Neural progenitor cell (in vitro differentiated cells): Measurements from ENCODE around the gene HHLA2. TPM values are rescaled to one million over a fixed set of nuclear protein-coding genes. Genes with fewer than 3 reads are reported as not detected.
A peak's percentile ranks its signal among the peaks of the same experiment; 100 is the strongest.

ENCODE experiments used
- DNase-seq: peaks from one replicate; pipeline ENCODE4 v3.0.0-alpha.2; 2016; ENCODE audit warnings: low spot score
- H2AFZ ChIP-seq: fragments of 200-600 bp; sonication (generic); replicated peaks from 2 replicates; pipeline ENCODE4 v1.6.1; 2016; ENCODE audit warnings: antibody characterized with exemption
- H3F3A ChIP-seq: fragments of 200-600 bp; sonication (generic); 2 replicates; pipeline ENCODE4 v1.6.1; 2016; ENCODE audit warnings: antibody characterized with exemption, low read depth
- H3K27ac ChIP-seq: fragments of 200-600 bp; sonication (generic); 2 replicates; pipeline ENCODE4 v1.5.1; 2016; ENCODE audit warnings: mild to moderate bottlenecking
- H3K27me3 ChIP-seq: fragments of 200-600 bp; sonication (generic); 2 replicates; pipeline ENCODE4 v1.6.1; 2016; ENCODE audit warnings: mild to moderate bottlenecking, moderate library complexity
- H3K36me3 ChIP-seq: fragments of 200-600 bp; sonication (generic); 2 replicates; pipeline ENCODE4 v1.5.1; 2016
- H3K4me1 ChIP-seq: fragments of 200-600 bp; sonication (generic); 2 replicates; pipeline ENCODE4 v1.6.1; 2016; ENCODE audit warnings: mixed run types
- H3K4me2 ChIP-seq: fragments of 200-600 bp; sonication (generic); 2 replicates; pipeline ENCODE4 v1.6.1; 2016
- H3K4me3 ChIP-seq: fragments of 200-600 bp; sonication (generic); 2 replicates; pipeline ENCODE4 v1.5.1; 2016
- H3K79me2 ChIP-seq: fragments of 200-600 bp; sonication (generic); 2 replicates; pipeline ENCODE4 v1.6.1; 2016; ENCODE audit warnings: low read depth
- H3K9ac ChIP-seq: fragments of 200-600 bp; sonication (generic); 2 replicates; pipeline ENCODE4 v1.6.1; 2016
- H3K9me3 ChIP-seq: fragments of 200-600 bp; sonication (generic); 2 replicates; pipeline ENCODE4 v1.5.1; 2016; ENCODE audit warnings: low read depth
- H4K20me1 ChIP-seq: fragments of 200-600 bp; sonication (generic); 2 replicates; pipeline ENCODE4 v1.6.1; 2016; ENCODE audit warnings: low read depth
- H3K27ac Mint-ChIP-seq: 3 replicates; pipeline ENCODE4 v1.8.0; 2021; ENCODE audit warnings: mixed read lengths
- H3K27me3 Mint-ChIP-seq: 2 replicates; pipeline ENCODE4 v1.8.0; 2022; ENCODE audit warnings: low read depth, mild to moderate bottlenecking, inconsistent platforms, moderate library complexity, mixed read lengths; ENCODE audit not compliant: insufficient read depth
- H3K36me3 Mint-ChIP-seq: 3 replicates; pipeline ENCODE4 v1.8.0; 2021; ENCODE audit warnings: mixed read lengths
- H3K4me1 Mint-ChIP-seq: 3 replicates; pipeline ENCODE4 v1.8.0; 2021; ENCODE audit warnings: mixed read lengths
- H3K4me3 Mint-ChIP-seq: 3 replicates; pipeline ENCODE4 v1.8.0; 2021; ENCODE audit warnings: mild to moderate bottlenecking, moderate library complexity, mixed read lengths
- H3K9me3 Mint-ChIP-seq: 3 replicates; pipeline ENCODE4 v1.8.0; 2020; ENCODE audit warnings: mixed read lengths
- EZH2 ChIP-seq: fragments of 200-600 bp; sonication (generic); IDR thresholded peaks from 2 replicates; pipeline ENCODE4 v1.6.1; 2017; ENCODE audit warnings: antibody characterized with exemption, mild to moderate bottlenecking, moderate library complexity
- EZH2phosphoT487 ChIP-seq: fragments of 200-600 bp; sonication (generic); IDR thresholded peaks from 2 replicates; pipeline ENCODE4 v1.6.1; 2017; ENCODE audit warnings: antibody characterized with exemption
- total RNA-seq: library from RNA; depleted of rRNA; stranded (reverse); fragments of >200 nt; gene quantifications from 2 replicates; pipeline ENCODE4 v1.2.3, GENCODE V29; 2015; ENCODE audit warnings: low replicate concordance
- TF ChIP-seq, protein P1 (sequence below): fragments of 200-600 bp; sonication (generic); IDR thresholded peaks from 2 replicates; pipeline ENCODE4 v1.5.1; 2017; ENCODE audit warnings: antibody characterized with exemption, mild to moderate bottlenecking

The HHLA2 gene
- total RNA-seq, 1 donor from 2014 or later: not detected

DNA sequence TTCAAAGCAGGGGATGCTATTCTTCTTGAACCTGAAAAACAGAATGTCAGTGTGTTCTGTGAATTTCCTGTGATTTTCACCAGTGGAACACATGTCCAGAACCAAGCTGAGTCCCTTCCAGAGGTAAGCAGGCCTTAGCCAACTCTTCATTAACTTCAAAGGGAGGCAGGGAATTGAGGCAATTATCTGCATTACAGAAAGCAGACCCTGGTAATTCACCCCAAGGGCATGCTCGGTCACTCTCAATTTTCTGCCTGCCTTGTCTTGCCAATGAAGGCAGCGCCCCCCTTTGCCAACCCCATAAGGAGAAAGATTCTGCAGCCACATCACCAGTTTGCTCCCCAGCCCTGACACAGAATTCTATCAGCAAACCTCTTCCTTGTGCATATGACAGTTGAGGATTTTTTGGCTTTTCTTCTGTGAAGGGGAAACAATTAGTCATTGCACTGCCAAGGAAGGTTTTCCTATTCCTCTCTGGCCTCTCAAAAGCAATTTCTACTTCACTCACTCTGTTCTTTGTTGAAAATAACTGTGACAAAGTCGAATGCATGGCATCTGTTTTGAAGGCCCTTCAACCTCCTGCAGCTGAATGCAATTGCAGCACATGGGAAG, 85.3 kb downstream of the HHLA2 start:
- H3K4me3 Mint-ChIP-seq: no peak overlapping the region
- no peaks in the 10 kb centered on the region for H3F3A ChIP-seq
- no peaks in the 10 kb centered on the region for H3K79me2 ChIP-seq
- H3K27ac ChIP-seq: no peak overlapping the region
- peaks cover 2% of the 10 kb centered on the region for H3K27me3 Mint-ChIP-seq
- peaks cover 13% of the 10 kb centered on the region for H3K4me1 ChIP-seq
- no peak for DNase-seq
- H3K9ac ChIP-seq: no peak overlapping the region
- H2AFZ ChIP-seq: peak overlapping the region; percentile 22
- no peak overlapping the region for H3K4me2 ChIP-seq
- H3K9me3 ChIP-seq: no peaks in the 10 kb centered on the region
- no peak overlapping the region for H3K4me3 ChIP-seq
- H3K4me1 Mint-ChIP-seq: peaks cover 7% of the 10 kb centered on the region
- H3K9me3 Mint-ChIP-seq: no peaks in the 10 kb centered on the region
- H3K27ac Mint-ChIP-seq: no peak overlapping the region
- no peaks in the 10 kb centered on the region for H3K36me3 Mint-ChIP-seq
- H4K20me1 ChIP-seq: no peaks in the 10 kb centered on the region
- no peaks in the 10 kb centered on the region for H3K36me3 ChIP-seq
- no peaks in the 10 kb centered on the region for H3K27me3 ChIP-seq
- TF ChIP-seq EZH2phosphoT487: no peak
- TF ChIP-seq EZH2: no peak
- TF ChIP-seq, protein P1, sequence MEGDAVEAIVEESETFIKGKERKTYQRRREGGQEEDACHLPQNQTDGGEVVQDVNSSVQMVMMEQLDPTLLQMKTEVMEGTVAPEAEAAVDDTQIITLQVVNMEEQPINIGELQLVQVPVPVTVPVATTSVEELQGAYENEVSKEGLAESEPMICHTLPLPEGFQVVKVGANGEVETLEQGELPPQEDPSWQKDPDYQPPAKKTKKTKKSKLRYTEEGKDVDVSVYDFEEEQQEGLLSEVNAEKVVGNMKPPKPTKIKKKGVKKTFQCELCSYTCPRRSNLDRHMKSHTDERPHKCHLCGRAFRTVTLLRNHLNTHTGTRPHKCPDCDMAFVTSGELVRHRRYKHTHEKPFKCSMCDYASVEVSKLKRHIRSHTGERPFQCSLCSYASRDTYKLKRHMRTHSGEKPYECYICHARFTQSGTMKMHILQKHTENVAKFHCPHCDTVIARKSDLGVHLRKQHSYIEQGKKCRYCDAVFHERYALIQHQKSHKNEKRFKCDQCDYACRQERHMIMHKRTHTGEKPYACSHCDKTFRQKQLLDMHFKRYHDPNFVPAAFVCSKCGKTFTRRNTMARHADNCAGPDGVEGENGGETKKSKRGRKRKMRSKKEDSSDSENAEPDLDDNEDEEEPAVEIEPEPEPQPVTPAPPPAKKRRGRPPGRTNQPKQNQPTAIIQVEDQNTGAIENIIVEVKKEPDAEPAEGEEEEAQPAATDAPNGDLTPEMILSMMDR: peak; percentile 4

GRCh38 chr3:108383306-108383705, 87.0 kb downstream of the HHLA2 start:
- Mint-ChIP-seq H3K27me3 (peaks cover 2% of the 10 kb centered on the region), H3K4me1 (peaks cover 13% of the 10 kb centered on the region), H3K27ac (no peak overlapping the region), H3K9me3 (no peaks in the 10 kb centered on the region), H3K4me3 (no peak overlapping the region), H3K36me3 (no peaks in the 10 kb centered on the region)
- no peaks in the 10 kb centered on the region for H3F3A ChIP-seq
- H3K79me2 ChIP-seq: no peaks in the 10 kb centered on the region
- H3K9me3 ChIP-seq: no peaks in the 10 kb centered on the region
- H3K4me1 ChIP-seq: peaks cover 13% of the 10 kb centered on the region
- no peaks in the 10 kb centered on the region for H3K36me3 ChIP-seq
- no peak overlapping the region for H3K4me2 ChIP-seq
- TF ChIP-seq, protein P1: no peak
- TF ChIP-seq EZH2phosphoT487: no peak
- no peak for TF ChIP-seq EZH2
- H3K27me3 ChIP-seq: no peaks in the 10 kb centered on the region
- peak overlapping the region; percentile 70 for H2AFZ ChIP-seq
- no peak overlapping the region for H3K27ac ChIP-seq
- no peak overlapping the region for H3K4me3 ChIP-seq
- no peak overlapping the region for H3K9ac ChIP-seq
- DNase-seq: no peak
- no peaks in the 10 kb centered on the region for H4K20me1 ChIP-seq

- Histone ChIP-seq H3K4me1 (peaks cover 11% of the 10 kb centered on the region), H3K79me2 (no peaks in the 10 kb centered on the region), H3K4me2 (no peak overlapping the region), H3K36me3 (no peaks in the 10 kb centered on the region), H2AFZ (no peak overlapping the region), H3K9ac (no peak overlapping the region), H3K9me3 (no peaks in the 10 kb centered on the region), H3K27ac (no peak overlapping the region), H3K27me3 (no peaks in the 10 kb centered on the region), H3K4me3 (no peak overlapping the region), H3F3A (no peaks in the 10 kb centered on the region), H4K20me1 (no peaks in the 10 kb centered on the region)
- no peak for TF ChIP-seq EZH2
- TF ChIP-seq, protein P1: no peak
- no peak for TF ChIP-seq EZH2phosphoT487
- Mint-ChIP-seq H3K4me3 (no peak overlapping the region), H3K36me3 (no peaks in the 10 kb centered on the region), H3K27me3 (no peaks in the 10 kb centered on the region), H3K4me1 (peaks cover 19% of the 10 kb centered on the region), H3K27ac (no peak overlapping the region), H3K9me3 (no peaks in the 10 kb centered on the region)
- no peak for DNase-seq
Observed at GRCh38 chr3:108387063-108387462, 90.7 kb downstream of the HHLA2 start.
